Spinal cord (tissue), 10 donors: Measurements from ENCODE around the gene PDE10A. TPM values are rescaled to one million over a fixed set of nuclear protein-coding genes. Genes with fewer than 3 reads are reported as not detected.
"Not testable (repeated sequence)": the region's sequence is repeated elsewhere in the genome, so short reads cannot be mapped to it uniquely, and the experiment has no call there.

Experiments used
- DNase-seq, 6 donors: peaks; one replicate each; pipeline versions ENCODE4 v3.0.0 to v3.0.0-alpha.2; 2013 to 2015; ENCODE audit warnings: low spot score in 6 of 6, low read depth in 4 of 6
- H3K27ac ChIP-seq: one replicate; pipeline ENCODE4 v1.5.1; 2013; ENCODE audit warnings: low read depth, low read length, control low read depth
- H3K27me3 ChIP-seq: one replicate; pipeline ENCODE4 v1.6.1; 2013; ENCODE audit warnings: low read length; ENCODE audit not compliant: control insufficient read depth, insufficient read depth
- H3K36me3 ChIP-seq: one replicate; pipeline ENCODE4 v1.6.1; 2013; ENCODE audit warnings: low read length; ENCODE audit not compliant: control insufficient read depth, insufficient read depth
- H3K4me1 ChIP-seq: one replicate; pipeline ENCODE4 v1.6.1; 2013; ENCODE audit warnings: low read length; ENCODE audit not compliant: control insufficient read depth, insufficient read depth
- H3K4me3 ChIP-seq: one replicate; pipeline ENCODE4 v1.5.1; 2013; ENCODE audit warnings: low read depth, low read length, control low read depth
- H3K9me3 ChIP-seq: one replicate; pipeline ENCODE4 v1.6.1; 2013; ENCODE audit warnings: low read length; ENCODE audit not compliant: control insufficient read depth, insufficient read depth
- WGBS: methylation state at CpG from one replicate; pipeline ENCODE4 v1.1.5; 2013; ENCODE audit warnings: missing lambda C conversion rate; ENCODE audit not compliant: insufficient coverage; 5-methylcytosine and 5-hydroxymethylcytosine counted together
- polyA plus RNA-seq, 2 donors: library from polyadenylated mRNA; unstranded; fragments of 120-200 nt; gene quantifications; one replicate each; pipeline ENCODE4 v1.2.1, GENCODE V29; 2013; ENCODE audit not compliant: insufficient read length in 2 of 2
- total RNA-seq, 2 donors: library from RNA; depleted of rRNA in 1 of 2; stranded (reverse); fragments of 120-200 nt in 1 of 2; fragments of >200 nt in 1 of 2; gene quantifications; one replicate each; pipeline versions ENCODE4 v1.2.3 to v1.2.4, GENCODE V29; 2013 to 2014
- donor health status: healthy.

PDE10A gene
- total and polyA plus RNA-seq, 4 donors: 10.9 to 28.2 (median 14.2) TPM

- H3K36me3 ChIP-seq: no peaks in the 10 kb centered on the region
- no peak overlapping the region for H3K27ac ChIP-seq
- 86% methylated on average over 7 of the region's 10 CpGs for WGBS
- no peaks in the 10 kb centered on the region for H3K27me3 ChIP-seq
- no peak for DNase-seq
- H3K4me3 ChIP-seq: no peak overlapping the region
- no peaks in the 10 kb centered on the region for H3K9me3 ChIP-seq
- H3K4me1 ChIP-seq: no peaks in the 10 kb centered on the region
These were observed 57.7 kb downstream of the PDE10A start for GRCh38 chr6:165605182-165605875.

DNA sequence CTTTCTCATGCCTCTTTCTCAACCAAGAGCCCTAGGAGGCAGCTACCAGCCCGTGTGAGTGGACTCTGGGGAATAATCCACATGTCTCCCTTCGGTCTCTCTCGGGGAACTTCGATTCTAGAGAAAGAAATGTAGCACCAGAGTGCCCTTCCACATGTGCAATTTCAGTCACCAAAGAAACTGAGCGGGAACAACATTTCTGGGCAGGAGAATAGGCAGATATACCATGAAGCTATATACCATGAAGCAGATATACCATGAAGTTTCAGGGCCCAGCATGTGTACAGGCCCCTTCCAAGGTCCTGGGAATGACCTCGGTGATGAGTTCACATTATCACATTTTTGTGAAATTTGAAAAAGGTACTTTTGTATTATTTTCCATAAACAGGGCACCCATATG lies 60.8 kb downstream of the PDE10A start:
- Histone ChIP-seq H3K36me3 (no peaks in the 10 kb centered on the region), H3K27me3 (no peaks in the 10 kb centered on the region), H3K4me1 (peaks cover 7% of the 10 kb centered on the region), H3K9me3 (no peaks in the 10 kb centered on the region), H3K27ac (no peak overlapping the region), H3K4me3 (no peak overlapping the region)
- DNase-seq: no peak
- 91% methylated on average over 4 of the region's 6 CpGs for WGBS

DNA sequence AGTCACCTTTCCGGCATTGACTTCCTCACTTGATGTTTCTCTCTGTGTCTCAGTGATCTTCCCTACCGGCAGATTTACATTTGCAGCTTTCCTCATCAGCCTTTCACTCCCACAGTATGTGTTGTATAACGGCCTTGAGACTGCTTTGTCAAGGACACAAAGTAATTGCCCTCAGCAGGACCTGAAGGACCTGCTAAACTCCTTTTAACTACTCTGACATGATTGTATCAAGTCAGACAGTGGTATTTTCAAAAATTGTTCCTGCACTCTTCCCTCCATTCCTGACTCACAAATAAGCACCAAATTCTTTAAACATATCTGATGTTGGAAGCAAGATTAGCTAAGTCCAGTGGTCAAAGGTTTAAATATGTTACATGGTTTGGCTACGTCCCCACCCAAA lies 62.4 kb downstream of the PDE10A start:
- DNase-seq: no peak
- H3K9me3 ChIP-seq: no peaks in the 10 kb centered on the region
- peaks cover 7% of the 10 kb centered on the region for H3K4me1 ChIP-seq
- H3K27me3 ChIP-seq: no peaks in the 10 kb centered on the region
- 42% methylated on average over 2 of the region's 4 CpGs for WGBS
- no peaks in the 10 kb centered on the region for H3K36me3 ChIP-seq
- no peak overlapping the region for H3K27ac ChIP-seq
- H3K4me3 ChIP-seq: no peak overlapping the region

DNA sequence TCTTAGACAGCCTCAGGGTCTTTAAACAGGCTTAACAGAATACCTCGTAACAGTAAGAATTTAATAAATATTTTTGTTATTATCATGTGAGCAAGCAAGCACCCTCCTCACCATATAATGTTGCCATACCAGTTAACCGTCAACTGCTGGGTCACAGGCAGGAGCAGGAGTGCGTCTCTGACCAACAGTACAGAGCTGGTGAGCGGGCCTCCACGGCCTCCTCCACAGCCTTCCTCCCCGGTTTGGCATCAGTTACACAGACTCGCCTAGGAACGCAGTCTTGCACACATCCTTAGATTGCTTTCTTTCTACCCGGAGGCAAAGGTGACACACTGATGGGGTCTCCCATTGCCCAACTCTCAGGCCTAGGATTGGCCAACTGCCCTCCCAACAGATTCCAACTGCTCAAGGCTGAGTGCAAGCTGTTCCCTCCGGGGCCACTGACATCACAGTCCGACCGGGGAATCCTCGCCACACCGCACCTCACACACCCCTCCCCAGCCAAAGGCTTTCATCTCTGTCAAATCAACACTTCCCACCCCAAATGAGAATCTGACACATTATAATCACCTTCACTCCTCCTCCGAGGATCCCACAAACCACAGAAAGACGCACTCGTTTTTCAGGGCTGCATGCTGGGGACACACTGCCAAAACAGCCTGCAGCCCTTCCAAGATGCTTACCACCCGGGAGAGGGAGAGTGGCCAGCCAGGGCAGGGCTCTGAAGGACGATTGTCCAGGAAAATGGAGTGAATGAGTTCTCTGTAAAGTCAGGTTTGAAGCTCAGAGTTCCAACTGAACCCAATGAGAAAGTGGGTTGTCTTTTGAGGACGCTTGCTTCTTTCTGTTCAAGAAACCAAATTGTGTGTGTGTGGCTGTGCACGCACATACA lies 63.2 kb downstream of the PDE10A start:
- H3K4me3 ChIP-seq: no peak overlapping the region
- H3K27ac ChIP-seq: no peak overlapping the region
- no peaks in the 10 kb centered on the region for H3K27me3 ChIP-seq
- DNase-seq: peak in 1 of 6 donors; percentile 33
- H3K4me1 ChIP-seq: peaks cover 7% of the 10 kb centered on the region
- H3K36me3 ChIP-seq: no peaks in the 10 kb centered on the region
- 72% methylated on average over 18 of the region's 21 CpGs for WGBS
- H3K9me3 ChIP-seq: no peaks in the 10 kb centered on the region

- DNase-seq: no peak
- Histone ChIP-seq H3K27ac (no peak overlapping the region), H3K4me3 (no peak overlapping the region), H3K27me3 (no peaks in the 10 kb centered on the region), H3K4me1 (peaks cover 7% of the 10 kb centered on the region), H3K9me3 (no peaks in the 10 kb centered on the region), H3K36me3 (no peaks in the 10 kb centered on the region)
- 25% methylated on average over 3 of the region's 3 CpGs for WGBS
These were observed 63.9 kb downstream of the PDE10A start for GRCh38 chr6:165599121-165599520.

DNA sequence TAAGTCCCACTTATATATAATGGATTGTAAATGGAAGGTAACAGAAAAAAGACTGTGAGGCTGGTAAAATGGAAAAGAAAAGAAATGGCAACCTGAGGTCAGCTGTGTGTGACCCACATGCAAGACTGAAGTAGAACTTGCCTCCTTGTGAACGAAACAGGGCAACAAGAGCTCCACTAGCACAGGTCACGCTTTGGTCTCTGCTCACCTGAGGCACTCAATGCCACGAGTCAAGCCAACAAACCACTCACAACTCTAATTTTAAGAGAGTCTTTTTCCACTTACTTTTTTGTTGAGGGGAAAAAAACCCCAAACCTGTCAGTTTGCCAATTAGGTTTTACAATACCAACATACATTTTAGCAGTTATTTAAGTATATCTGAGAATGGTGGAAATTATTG lies 65.2 kb downstream of the PDE10A start:
- DNase-seq: no peak
- H3K27me3 ChIP-seq: no peaks in the 10 kb centered on the region
- H3K27ac ChIP-seq: no peak overlapping the region
- H3K4me3 ChIP-seq: no peak overlapping the region
- no peaks in the 10 kb centered on the region for H3K36me3 ChIP-seq
- H3K4me1 ChIP-seq: peaks cover 7% of the 10 kb centered on the region
- peaks cover 3% of the 10 kb centered on the region for H3K9me3 ChIP-seq
- WGBS: 100% methylated on average over 1 of the region's 3 CpGs

DNA sequence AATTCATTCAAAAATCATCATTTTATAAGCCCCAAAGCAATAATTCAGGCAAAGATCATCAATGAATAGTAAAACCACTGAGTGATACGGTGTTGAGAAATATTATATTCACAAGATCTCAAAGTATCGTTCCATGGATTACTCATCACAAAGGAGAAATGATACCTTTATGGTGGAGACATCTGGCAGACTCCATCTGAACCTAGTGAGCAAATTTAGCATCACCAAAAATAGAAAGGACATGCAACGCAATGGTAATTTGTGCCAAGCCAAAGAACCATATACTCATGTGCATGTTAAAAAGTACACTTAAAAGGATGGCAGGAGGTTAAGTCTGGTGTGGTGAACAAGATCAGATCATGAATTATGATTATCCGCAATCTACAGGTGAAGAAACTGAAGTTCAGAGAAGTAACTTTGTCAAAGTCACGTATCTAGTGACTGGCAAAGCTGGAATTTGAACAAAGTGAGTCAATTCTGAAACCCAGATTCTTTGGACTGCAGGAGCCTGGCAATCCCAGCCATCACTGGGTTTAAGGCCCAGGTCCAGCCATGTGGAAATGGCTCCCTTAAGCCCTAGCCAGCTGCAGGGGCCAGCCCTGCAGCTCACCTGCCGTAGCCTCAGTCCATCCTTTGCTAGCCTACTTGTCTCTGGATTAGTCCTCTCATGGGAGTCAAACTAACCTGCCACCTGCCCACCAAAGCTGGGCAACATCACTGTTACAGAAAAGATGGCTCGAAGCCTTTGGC lies 68.3 kb downstream of the PDE10A start:
- no peaks in the 10 kb centered on the region for H3K36me3 ChIP-seq
- H3K4me1 ChIP-seq: peaks cover 3% of the 10 kb centered on the region
- no peak overlapping the region for H3K27ac ChIP-seq
- H3K27me3 ChIP-seq: no peaks in the 10 kb centered on the region
- H3K9me3 ChIP-seq: peaks cover 3% of the 10 kb centered on the region
- no peak overlapping the region for H3K4me3 ChIP-seq
- DNase-seq: no peak
- WGBS: 100% methylated on average over 3 of the region's 7 CpGs

DNA sequence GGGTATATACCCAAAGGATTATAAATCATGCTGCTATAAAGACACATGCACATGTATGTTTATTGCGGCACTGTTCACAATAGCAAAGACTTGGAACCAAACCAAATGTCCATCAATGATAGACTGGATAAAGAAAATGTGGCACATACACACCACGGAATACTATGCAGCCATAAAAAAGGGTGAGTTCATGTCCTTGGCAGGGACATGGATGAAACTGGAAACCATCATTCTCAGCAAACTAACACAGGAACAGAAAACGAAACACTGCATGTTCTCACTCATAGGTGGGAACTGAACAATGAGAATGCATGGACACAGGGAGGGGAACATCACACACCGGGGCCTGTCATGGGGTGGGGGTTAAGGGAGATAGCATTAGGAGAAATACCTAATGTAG lies 70.1 kb downstream of the PDE10A start:
- not testable (repeated sequence) for H3K27me3 ChIP-seq, DNase-seq, H3K4me1 ChIP-seq, H3K9me3 ChIP-seq, H3K36me3 ChIP-seq, H3K27ac ChIP-seq, H3K4me3 ChIP-seq
- WGBS: no CpG with 5 or more reads among the region's 4 CpGs

- no peak overlapping the region for H3K4me3 ChIP-seq
- no peak for DNase-seq
- no peaks in the 10 kb centered on the region for H3K27me3 ChIP-seq
- H3K9me3 ChIP-seq: no peaks in the 10 kb centered on the region
- no peaks in the 10 kb centered on the region for H3K4me1 ChIP-seq
- no peak overlapping the region for H3K27ac ChIP-seq
- no peaks in the 10 kb centered on the region for H3K36me3 ChIP-seq
- WGBS: 80% methylated on average over 1 of the region's 1 CpG
These were observed 74.5 kb downstream of the PDE10A start for GRCh38 chr6:165588515-165588914.
